ENCODE results near the gene RPL38.

DNA sequence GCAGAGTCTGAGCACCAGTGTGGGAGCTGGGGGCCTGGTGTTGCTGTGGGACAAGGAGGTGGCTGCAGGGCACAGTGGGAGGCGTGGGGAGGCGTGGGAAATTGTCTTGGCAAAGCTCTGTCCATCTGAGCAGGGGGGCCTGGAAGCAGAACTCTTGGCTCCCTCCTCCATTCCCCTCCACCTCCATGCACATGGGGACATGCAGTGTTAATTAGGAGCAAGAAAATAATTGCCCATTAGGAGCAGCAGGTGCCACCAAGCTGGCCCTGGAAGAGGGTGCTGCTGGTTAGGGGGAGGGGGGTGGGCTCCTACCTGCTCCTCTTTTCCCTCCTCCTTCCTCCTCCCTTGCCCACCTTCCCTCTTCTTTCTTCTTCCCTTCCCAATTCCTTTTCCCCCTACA, 14.4 kb downstream of the RPL38 start:
- TF ChIP-seq, protein P1, sequence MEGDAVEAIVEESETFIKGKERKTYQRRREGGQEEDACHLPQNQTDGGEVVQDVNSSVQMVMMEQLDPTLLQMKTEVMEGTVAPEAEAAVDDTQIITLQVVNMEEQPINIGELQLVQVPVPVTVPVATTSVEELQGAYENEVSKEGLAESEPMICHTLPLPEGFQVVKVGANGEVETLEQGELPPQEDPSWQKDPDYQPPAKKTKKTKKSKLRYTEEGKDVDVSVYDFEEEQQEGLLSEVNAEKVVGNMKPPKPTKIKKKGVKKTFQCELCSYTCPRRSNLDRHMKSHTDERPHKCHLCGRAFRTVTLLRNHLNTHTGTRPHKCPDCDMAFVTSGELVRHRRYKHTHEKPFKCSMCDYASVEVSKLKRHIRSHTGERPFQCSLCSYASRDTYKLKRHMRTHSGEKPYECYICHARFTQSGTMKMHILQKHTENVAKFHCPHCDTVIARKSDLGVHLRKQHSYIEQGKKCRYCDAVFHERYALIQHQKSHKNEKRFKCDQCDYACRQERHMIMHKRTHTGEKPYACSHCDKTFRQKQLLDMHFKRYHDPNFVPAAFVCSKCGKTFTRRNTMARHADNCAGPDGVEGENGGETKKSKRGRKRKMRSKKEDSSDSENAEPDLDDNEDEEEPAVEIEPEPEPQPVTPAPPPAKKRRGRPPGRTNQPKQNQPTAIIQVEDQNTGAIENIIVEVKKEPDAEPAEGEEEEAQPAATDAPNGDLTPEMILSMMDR (conservative IDR thresholded peaks at IDR 0.05) = no peak
- TF ChIP-seq ZFX (IDR thresholded peaks at IDR 0.05) = no peak

Data from C4-2B (cell line).